Measurements from ENCODE around the gene SIX5. TPM values are rescaled to one million over a fixed set of nuclear protein-coding genes. Genes with fewer than 3 reads are reported as not detected.
"Not testable (repeated sequence)": the region's sequence is repeated elsewhere in the genome, so short reads cannot be mapped to it uniquely, and the experiment has no call there.

Gene SIX5
- total and polyA plus RNA-seq, 7 donors: 7.0 to 14.5 (median 9.2) TPM

DNA sequence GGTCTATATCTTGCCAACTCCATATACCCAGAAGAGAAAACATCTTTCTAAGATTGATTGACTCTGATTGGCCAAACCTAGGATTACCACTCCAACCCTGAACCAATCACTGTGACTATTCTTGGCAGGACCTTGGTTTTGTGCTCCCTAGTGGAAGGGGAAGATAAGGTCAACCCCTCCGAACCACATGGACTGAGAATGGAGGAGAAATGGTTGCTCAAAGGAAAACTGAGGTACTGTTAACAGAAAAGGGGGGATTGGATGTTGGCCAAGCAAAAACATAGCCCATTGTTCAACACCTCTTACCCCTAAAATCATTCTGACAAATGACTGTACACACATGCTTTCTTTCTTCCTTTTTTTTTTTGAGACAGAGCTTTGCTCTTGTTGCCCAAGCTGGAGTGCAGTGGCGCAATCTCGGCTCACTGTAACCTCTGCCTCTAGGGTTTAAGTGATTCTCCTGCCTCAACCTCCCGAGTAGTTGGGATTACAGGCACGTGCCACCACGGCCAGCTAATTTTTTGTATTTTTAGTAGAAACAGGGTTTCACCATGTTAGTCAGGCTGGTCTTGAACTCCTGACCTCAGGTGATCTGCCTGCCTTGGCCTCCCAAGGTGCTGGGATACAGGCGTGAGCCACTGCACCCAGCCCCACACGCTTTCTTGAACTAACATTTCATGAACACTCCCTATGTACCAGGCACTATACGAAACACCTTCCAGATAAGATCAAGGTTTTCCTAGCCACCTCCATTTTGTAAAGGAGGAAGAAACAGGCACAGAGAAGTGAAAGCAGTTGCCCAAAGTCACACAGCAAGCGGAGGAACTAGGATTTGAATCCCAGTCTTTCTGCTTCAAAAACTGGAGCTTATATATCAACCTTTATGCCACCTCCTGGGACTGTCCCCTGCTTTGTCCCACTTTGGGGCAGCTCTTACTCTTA lies 29.3 kb downstream of the SIX5 start:
- no peak for TF ChIP-seq CTCF (IDR thresholded peaks at IDR 0.05)
- intact Hi-C loops (cut with DNase I): no loop called here
- no peak overlapping the region for H3K27ac ChIP-seq
- H3K4me1 ChIP-seq: no peaks in the 10 kb centered on the region
- no peaks in the 10 kb centered on the region for H3K36me3 ChIP-seq (ENCODE audit: insufficient read depth in 1 of 2, low read depth in 1 of 2)
- H3K9me3 ChIP-seq: no peaks in the 10 kb centered on the region
- no peaks in the 10 kb centered on the region for H3K27me3 ChIP-seq (ENCODE audit: insufficient read depth in 3 of 3, low read length in 2 of 3)
- ATAC-seq (peak in 1 of 4 donors; percentile 30), DNase-seq (no peak)
- WGBS, 3 donors: 84 to 86% (median 85%) methylated on average over 10 of the region's 10 CpGs
- H3K4me3 ChIP-seq: no peak overlapping the region

GRCh38 chr19:45733160-45733810 lies 35.8 kb downstream of the SIX5 start, which contains the start of gene MEIOSIN:
MEIOSIN (plus strand) TSS chr19:45733439; CDS start chr19:45735377, 1,938 bp downstream.
- no peak for DNase-seq
- no peak for ATAC-seq
- WGBS, 3 donors: 90 to 93% (median 92%) methylated on average over 57 to 59 of the region's 59 CpGs

GRCh38 chr19:45730368-45731288 lies 38.4 kb downstream of the SIX5 start, which contains the start of gene FBXO46:
FBXO46 (minus strand) TSS chr19:45730896; CDS start chr19:45713495, 17,401 bp downstream.
- DNase-seq (peak; percentile 96 to 98), ATAC-seq (peak; percentile 97 to 98 (median 97))
- H3K36me3 ChIP-seq (ENCODE audit: insufficient read depth in 1 of 2, low read depth in 1 of 2): no peaks in the 10 kb centered on the region
- TF ChIP-seq CTCF (IDR thresholded peaks at IDR 0.05): no peak
- peaks cover 8% of the 10 kb centered on the region for H3K4me1 ChIP-seq
- peak within 1 kb of the TSS; percentile 83 for H3K4me3 ChIP-seq
- peak within 1 kb of the TSS; percentile 48 for H3K27ac ChIP-seq
- intact Hi-C loops (cut with DNase I): loop anchor here in 1 of 2 donors (5.0 kb wide), 1 partner anchor 37 kb away; the partner anchor contains the start of gene SIX5
- 0 to 1% (median 1%) methylated on average over 48 of the region's 48 CpGs for WGBS, 3 donors
- H3K27me3 ChIP-seq (ENCODE audit: insufficient read depth in 3 of 3, low read length in 2 of 3): no peaks in the 10 kb centered on the region
- H3K9me3 ChIP-seq: no peaks in the 10 kb centered on the region

More at GRCh38 chr19:45733160-45733810, 35.8 kb downstream of the SIX5 start, which contains the start of gene MEIOSIN:
- Histone ChIP-seq H3K36me3 (ENCODE audit: insufficient read depth in 1 of 2, low read depth in 1 of 2) (no peaks in the 10 kb centered on the region), H3K27me3 (ENCODE audit: insufficient read depth in 3 of 3, low read length in 2 of 3) (no peaks in the 10 kb centered on the region), H3K4me1 (peaks cover 8% of the 10 kb centered on the region), H3K9me3 (no peaks in the 10 kb centered on the region), H3K27ac (no peak within 1 kb of the TSS), H3K4me3 (no peak within 1 kb of the TSS)
- TF ChIP-seq CTCF (IDR thresholded peaks at IDR 0.05): no peak
- intact Hi-C loops (cut with DNase I): loop anchor here in 1 of 2 donors (5.0 kb wide), 1 partner anchor 34 kb away; the partner anchor contains the start of gene SIX5

GRCh38 chr19:45729800-45730290 lies 39.2 kb downstream of the SIX5 start:
- no peak for ATAC-seq
- Histone ChIP-seq H3K27ac (no peak overlapping the region), H3K36me3 (ENCODE audit: insufficient read depth in 1 of 2, low read depth in 1 of 2) (no peaks in the 10 kb centered on the region), H3K4me3 (peak overlapping the region; percentile 83), H3K9me3 (no peaks in the 10 kb centered on the region), H3K27me3 (ENCODE audit: insufficient read depth in 3 of 3, low read length in 2 of 3) (no peaks in the 10 kb centered on the region), H3K4me1 (peaks cover 8% of the 10 kb centered on the region)
- no peak for TF ChIP-seq CTCF (IDR thresholded peaks at IDR 0.05)
- intact Hi-C loops (cut with DNase I): loop anchor here in 1 of 2 donors (5.0 kb wide), 1 partner anchor 37 kb away; the partner anchor contains the start of gene SIX5
- WGBS, 3 donors: 7 to 11% (median 10%) methylated on average over 10 of the region's 10 CpGs
- no peak for DNase-seq

- not testable (repeated sequence) for H3K4me3 ChIP-seq
Observed at GRCh38 chr19:45728683-45729082, 40.4 kb downstream of the SIX5 start.

GRCh38 chr19:45720065-45720464 lies 49.0 kb downstream of the SIX5 start:
- H3K9me3 ChIP-seq; DNase-seq; H3K27ac ChIP-seq; H3K36me3 ChIP-seq (ENCODE audit: insufficient read depth in 1 of 2, low read depth in 1 of 2); H3K4me3 ChIP-seq; H3K27me3 ChIP-seq (ENCODE audit: insufficient read depth in 3 of 3, low read length in 2 of 3); ATAC-seq: not testable (repeated sequence)
- 96 to 97% (median 96%) methylated on average over 11 of the region's 11 CpGs for WGBS, 3 donors
- intact Hi-C loops (cut with DNase I): loop anchor here in 1 of 2 donors (2.0 kb wide), 1 partner anchor 47 kb away; no protein-coding TSS in a partner anchor
- H3K4me1 ChIP-seq: peaks cover 19% of the 10 kb centered on the region

More at GRCh38 chr19:45728683-45729082, 40.4 kb downstream of the SIX5 start:
- ATAC-seq; H3K36me3 ChIP-seq (ENCODE audit: insufficient read depth in 1 of 2, low read depth in 1 of 2); H3K27ac ChIP-seq; H3K4me1 ChIP-seq; intact Hi-C loops (cut with DNase I); H3K9me3 ChIP-seq; DNase-seq; H3K27me3 ChIP-seq (ENCODE audit: insufficient read depth in 3 of 3, low read length in 2 of 3): not testable (repeated sequence)
- 95 to 96% (median 96%) methylated on average over 18 of the region's 18 CpGs for WGBS, 3 donors
